Activated naive CD8-positive, alpha-beta T cell treated with anti-CD3 and anti-CD28 coated beads for 36 hours (primary cell): ENCODE measurements around the gene ELL2. TPM values are rescaled to one million over a fixed set of nuclear protein-coding genes. Genes with fewer than 3 reads are reported as not detected.
"Not testable (repeated sequence)": the region's sequence is repeated elsewhere in the genome, so short reads cannot be mapped to it uniquely, and the experiment has no call there.

Experiments used
- DNase-seq: peaks from one replicate; pipeline ENCODE4 v3.0.0; 2021
- H3K27ac Mint-ChIP-seq: one replicate; pipeline ENCODE4 v1.8.0; 2022; ENCODE audit warnings: mild to moderate bottlenecking, moderate library complexity, mixed read lengths
- H3K27me3 Mint-ChIP-seq: one replicate; pipeline ENCODE4 v1.8.0; 2022; ENCODE audit warnings: mild to moderate bottlenecking, mixed read lengths
- H3K36me3 Mint-ChIP-seq: one replicate; pipeline ENCODE4 v1.8.0; 2021; ENCODE audit warnings: mild to moderate bottlenecking, mixed read lengths
- H3K4me1 Mint-ChIP-seq: one replicate; pipeline ENCODE4 v1.8.0; 2021; ENCODE audit warnings: mixed read lengths
- H3K4me3 Mint-ChIP-seq: one replicate; pipeline ENCODE4 v1.8.0; 2022; ENCODE audit warnings: mild to moderate bottlenecking, moderate library complexity, mixed read lengths
- H3K9me3 Mint-ChIP-seq: one replicate; pipeline ENCODE4 v1.8.0; 2022; ENCODE audit warnings: mixed read lengths
- total RNA-seq, 2 experiments: library from RNA; stranded (reverse); gene quantifications; one replicate each; pipeline ENCODE4 v1.2.3, GENCODE V29; 2021

ELL2 gene
- total RNA-seq, 2 experiments from 2014 or later = 41.9 to 45.6 TPM

DNA sequence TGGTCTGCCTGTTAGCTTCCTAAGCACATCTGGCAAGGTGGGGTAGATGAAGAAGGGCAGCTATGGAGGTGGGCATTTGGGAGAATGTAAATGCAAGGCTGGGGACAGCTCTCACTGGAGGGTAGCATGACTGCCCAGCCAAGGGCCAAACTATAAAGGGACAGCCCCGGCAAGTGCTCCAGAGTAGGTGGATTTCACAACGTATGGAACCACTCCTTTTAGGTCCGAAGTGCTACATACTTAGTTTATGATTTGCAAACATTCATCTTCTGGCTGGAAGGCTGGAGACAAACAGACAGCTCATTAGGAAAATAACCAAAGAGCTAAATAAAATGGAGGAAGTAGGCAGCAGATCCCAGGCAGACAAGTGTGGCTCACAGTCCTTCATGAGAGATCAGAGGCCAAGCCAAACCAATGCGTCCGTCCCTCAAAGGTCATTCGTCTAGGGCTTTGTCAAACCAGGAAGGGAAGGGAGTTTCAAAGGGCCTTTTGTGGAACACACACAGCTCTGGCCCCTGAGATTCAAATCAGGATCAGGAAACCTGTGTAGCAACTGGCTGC, 96.6 kb downstream of the ELL2 start:
- H3K27me3 Mint-ChIP-seq = peaks cover 6% of the 10 kb centered on the region
- H3K27ac Mint-ChIP-seq = no peak overlapping the region
- H3K4me3 Mint-ChIP-seq = no peak overlapping the region
- H3K4me1 Mint-ChIP-seq = peaks cover 59% of the 10 kb centered on the region
- DNase-seq = no peak
- H3K9me3 Mint-ChIP-seq = peaks cover 8% of the 10 kb centered on the region
- H3K36me3 Mint-ChIP-seq = peaks cover 6% of the 10 kb centered on the region

DNA sequence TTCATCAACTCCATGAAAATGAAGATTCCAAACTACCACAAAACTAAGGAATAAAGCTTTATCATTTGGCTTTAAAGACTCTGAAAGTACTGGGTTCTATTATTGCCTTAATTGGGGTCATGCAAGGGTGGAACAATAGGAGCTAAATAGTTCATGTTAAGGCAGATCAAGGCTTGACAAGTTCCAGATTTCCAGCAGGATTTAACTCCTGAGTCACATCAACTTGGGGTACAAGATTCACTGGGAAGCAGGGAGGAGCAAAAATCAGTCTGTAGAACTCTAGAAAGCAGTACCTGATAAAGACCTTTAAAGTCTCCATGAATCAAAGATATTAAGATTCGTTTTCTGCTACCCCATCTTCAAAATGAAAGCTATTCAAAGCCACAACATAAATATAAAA, 97.2 kb downstream of the ELL2 start:
- no peak overlapping the region for H3K4me3 Mint-ChIP-seq
- peaks cover 56% of the 10 kb centered on the region for H3K4me1 Mint-ChIP-seq
- peaks cover 6% of the 10 kb centered on the region for H3K27me3 Mint-ChIP-seq
- peaks cover 6% of the 10 kb centered on the region for H3K36me3 Mint-ChIP-seq
- no peak overlapping the region for H3K27ac Mint-ChIP-seq
- no peak for DNase-seq
- peaks cover 8% of the 10 kb centered on the region for H3K9me3 Mint-ChIP-seq

DNA sequence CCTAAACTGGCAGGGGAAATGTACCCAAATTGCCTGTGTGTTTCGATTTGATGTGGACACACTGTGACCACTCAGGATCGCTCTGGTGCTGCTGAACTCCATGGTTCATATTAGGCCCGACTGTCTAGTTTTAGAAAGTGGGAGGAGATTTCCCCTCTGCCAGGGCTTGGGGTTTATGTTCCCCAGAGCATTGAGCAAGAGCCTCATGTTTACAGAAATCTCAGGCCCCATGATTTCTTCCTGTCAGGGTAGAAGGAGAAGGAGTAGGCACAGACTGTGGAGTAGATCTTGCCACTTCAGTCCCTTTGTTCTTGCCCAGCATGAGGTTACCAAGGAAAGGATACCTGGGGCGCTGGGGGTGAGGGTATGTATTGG, 98.3 kb downstream of the ELL2 start:
- Mint-ChIP-seq H3K4me1 (peaks cover 57% of the 10 kb centered on the region), H3K4me3 (no peak overlapping the region), H3K9me3 (peaks cover 5% of the 10 kb centered on the region), H3K36me3 (peaks cover 3% of the 10 kb centered on the region), H3K27me3 (peaks cover 6% of the 10 kb centered on the region), H3K27ac (no peak overlapping the region)
- DNase-seq = no peak

DNA sequence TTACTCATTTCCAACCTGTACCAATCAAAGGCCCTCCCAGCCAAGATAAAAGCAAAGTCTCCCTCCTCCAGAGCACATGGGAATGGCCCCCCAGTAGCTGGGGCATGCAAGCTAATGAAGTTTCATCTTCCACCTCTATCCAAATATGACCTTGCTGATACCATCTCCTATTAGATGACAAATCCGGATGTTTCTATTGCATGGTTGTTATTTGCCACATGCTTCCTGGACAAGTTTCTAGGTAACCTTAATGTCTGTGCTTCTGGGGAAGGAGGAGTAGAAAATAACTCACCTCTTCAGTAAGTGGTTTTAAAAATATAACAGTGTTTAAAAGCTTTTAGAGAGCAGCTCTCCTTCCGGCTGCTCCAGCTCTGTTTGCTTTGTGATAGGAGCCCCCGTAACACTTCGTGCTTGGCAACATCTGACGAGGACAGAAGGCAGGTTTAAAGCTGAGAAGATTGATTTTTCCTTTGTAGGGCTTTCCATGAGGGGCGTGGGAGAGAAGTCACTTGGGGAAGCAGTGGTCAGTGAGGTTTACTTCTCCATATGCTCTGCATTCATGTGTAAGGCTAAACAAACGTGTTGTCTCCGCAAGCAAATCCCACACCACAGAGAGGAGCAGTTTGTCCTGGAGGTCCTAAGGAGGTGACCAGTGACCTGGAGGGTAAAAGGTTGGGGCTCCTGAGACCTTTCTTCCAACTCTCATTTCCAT, 98.8 kb downstream of the ELL2 start:
- DNase-seq = no peak
- peak overlapping the region; percentile 1 for H3K27ac Mint-ChIP-seq
- peaks cover 59% of the 10 kb centered on the region for H3K4me1 Mint-ChIP-seq
- H3K9me3 Mint-ChIP-seq = peaks cover 3% of the 10 kb centered on the region
- peaks cover 6% of the 10 kb centered on the region for H3K27me3 Mint-ChIP-seq
- no peak overlapping the region for H3K4me3 Mint-ChIP-seq
- H3K36me3 Mint-ChIP-seq = no peaks in the 10 kb centered on the region

DNA sequence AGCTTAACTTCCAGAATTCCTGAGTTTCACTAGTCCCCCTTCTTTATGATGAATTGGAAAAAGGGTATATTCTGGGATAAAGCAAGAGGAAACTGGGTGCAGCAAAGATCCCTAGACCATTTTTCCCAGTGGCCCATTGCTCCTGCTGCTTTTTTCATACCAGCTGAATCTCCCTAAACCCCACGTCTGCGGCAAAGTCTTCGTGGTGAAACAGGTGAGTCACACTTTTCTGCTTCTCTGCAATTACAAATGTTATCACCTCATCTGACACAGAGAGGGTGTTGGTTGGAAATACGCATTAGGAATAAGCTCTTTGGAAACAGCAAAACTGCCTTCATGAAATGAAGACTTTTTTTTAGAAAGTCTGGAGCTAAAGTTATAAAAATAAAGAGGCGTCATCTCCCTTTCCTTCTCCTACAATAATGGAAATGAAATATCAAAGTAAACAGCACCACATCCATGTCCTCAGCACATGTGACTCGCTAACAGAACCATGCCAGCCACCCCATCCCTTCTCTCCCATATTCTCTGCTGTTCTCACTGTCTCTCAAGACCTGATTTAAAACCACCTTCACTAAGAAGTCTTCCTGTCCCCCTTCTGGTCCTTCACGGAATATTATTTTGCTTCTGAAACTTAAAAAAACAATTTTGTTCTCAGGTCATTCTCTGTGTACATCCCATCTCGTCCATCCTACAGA, 99.6 kb downstream of the ELL2 start:
- DNase-seq = peak; percentile 36
- Mint-ChIP-seq H3K27me3 (peaks cover 6% of the 10 kb centered on the region), H3K27ac (peak overlapping the region; percentile 1), H3K9me3 (no peaks in the 10 kb centered on the region), H3K4me1 (peaks cover 56% of the 10 kb centered on the region), H3K36me3 (no peaks in the 10 kb centered on the region), H3K4me3 (no peak overlapping the region)

DNA sequence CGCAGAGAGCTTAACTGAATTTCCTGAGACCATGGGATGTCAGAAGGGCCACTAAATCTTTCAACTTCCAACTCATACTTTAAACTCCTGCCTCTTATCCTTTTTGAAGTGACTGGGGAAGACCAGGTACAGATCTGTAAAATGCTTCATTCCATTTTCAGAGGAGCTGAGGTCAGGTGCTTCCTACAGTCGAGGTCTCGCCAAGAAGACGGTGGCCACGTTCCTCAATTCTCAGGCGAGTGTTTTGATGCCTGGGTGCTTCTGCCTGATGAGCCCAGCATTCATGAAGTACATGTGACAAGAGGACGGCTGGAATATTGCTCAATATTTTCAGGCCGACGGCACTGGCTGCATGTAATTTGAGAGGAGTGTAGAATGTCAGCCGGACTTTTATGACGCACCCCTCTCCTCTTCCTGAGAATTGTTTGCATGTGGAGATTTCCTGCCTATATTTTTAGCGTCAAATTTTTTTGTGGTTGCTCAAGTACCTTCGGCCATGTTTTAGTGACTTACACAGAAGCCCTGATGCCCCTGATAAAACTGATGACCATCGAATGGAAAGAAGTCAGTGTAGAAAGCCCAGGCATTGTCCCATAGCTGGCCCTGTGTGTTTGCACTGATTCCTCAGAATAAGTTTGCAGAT, 100.3 kb downstream of the ELL2 start:
- H3K4me1 Mint-ChIP-seq = peaks cover 52% of the 10 kb centered on the region
- DNase-seq = no peak
- H3K4me3 Mint-ChIP-seq = no peak overlapping the region
- peaks cover 6% of the 10 kb centered on the region for H3K27me3 Mint-ChIP-seq
- peak overlapping the region; percentile 8 for H3K27ac Mint-ChIP-seq
- H3K36me3 Mint-ChIP-seq = no peaks in the 10 kb centered on the region
- H3K9me3 Mint-ChIP-seq = no peaks in the 10 kb centered on the region

DNA sequence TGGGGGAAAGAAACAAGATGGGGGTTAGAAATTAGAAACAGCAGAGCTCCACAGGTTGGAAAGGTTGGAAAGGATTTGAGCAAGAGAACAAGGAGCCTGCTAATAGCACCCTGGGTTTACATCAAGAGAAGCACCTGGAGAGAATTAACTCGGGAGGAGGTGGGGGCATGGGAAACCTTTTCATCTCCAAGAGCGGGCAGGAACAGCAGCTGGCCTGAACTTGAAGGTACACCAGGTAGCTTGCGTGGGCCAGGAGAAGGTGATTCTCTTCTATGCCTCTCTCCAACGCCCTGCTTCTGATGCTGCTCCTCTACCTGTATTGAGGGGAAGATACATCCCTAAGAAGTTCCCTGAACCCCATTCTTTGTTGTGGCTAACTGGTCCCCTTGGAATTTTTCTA, 102.0 kb downstream of the ELL2 start:
- DNase-seq = no peak
- no peak overlapping the region for H3K27ac Mint-ChIP-seq
- H3K4me3 Mint-ChIP-seq = no peak overlapping the region
- peaks cover 42% of the 10 kb centered on the region for H3K4me1 Mint-ChIP-seq
- H3K36me3 Mint-ChIP-seq = no peaks in the 10 kb centered on the region
- no peaks in the 10 kb centered on the region for H3K9me3 Mint-ChIP-seq
- H3K27me3 Mint-ChIP-seq = peaks cover 6% of the 10 kb centered on the region

DNA sequence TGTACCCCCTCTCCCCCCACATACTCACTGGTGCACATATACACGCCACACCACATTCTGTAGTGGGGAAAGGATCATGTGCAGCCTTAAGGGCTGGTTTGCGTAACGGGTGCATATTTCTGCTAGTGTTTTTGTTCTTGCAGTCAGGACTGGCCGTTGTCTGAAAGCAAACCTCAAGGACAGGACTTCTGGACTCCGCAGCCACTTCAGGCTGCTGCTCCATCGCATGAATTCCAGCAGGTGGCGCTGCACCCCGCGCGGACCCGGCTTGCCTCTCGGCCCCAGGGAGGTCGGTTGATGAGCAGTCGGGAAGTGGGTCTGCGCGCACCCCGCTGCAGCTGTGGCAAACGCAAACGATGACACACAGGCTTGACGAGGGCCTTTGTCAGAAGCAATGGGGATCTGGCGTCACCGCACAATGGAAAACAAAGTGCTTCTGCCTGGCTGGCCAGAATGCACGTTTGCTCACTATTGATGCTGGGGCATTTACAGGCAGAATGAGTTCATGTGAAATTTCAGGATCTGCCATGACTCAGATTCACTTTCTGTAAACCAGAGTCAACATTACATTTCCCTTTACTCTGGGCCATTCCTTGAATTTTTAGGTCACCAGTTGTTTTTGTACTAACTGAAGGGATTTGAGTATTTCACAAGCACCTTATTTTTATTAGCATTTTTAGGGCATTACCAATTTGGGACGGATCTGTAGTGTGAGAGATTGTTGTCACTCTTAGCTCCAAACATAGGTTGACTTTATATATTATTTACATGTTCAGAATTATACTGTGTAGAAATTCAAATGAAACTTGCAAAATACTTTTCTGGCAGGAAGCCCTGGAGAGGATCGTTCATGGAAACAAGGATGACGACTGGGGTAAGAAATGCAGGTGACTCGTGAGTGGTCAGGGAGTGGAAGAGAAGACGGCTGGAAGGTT, 102.7 kb downstream of the ELL2 start:
- Mint-ChIP-seq H3K27ac (peak overlapping the region; percentile 60), H3K4me1 (peaks cover 42% of the 10 kb centered on the region), H3K27me3 (peaks cover 6% of the 10 kb centered on the region), H3K36me3 (no peaks in the 10 kb centered on the region), H3K4me3 (no peak overlapping the region), H3K9me3 (no peaks in the 10 kb centered on the region)
- peak; percentile 91 for DNase-seq

DNA sequence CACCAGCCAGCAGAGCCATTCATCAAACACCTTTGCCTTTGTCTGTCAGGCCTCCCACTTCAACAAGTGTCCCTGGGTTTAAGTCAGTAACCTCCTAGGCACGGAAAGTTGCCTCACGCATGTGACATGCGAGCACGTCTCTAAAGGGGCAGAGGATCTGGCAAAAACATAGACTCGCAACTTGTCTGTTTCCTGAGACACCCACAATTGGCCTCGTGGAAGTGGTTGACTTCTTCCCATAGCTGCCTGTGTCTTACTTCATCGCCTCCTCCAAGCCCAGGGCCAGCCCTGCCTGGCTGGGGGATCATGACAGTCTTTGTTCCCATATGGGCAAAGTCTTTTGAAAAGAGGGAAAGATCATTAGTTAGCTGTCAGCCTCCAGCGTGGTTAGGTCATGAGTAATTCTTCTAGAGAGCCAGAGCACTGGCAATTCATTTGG, 103.6 kb downstream of the ELL2 start:
- no peaks in the 10 kb centered on the region for H3K9me3 Mint-ChIP-seq
- H3K36me3 Mint-ChIP-seq = no peaks in the 10 kb centered on the region
- H3K27ac Mint-ChIP-seq = no peak overlapping the region
- peaks cover 42% of the 10 kb centered on the region for H3K4me1 Mint-ChIP-seq
- DNase-seq = no peak
- peaks cover 6% of the 10 kb centered on the region for H3K27me3 Mint-ChIP-seq
- no peak overlapping the region for H3K4me3 Mint-ChIP-seq

DNA sequence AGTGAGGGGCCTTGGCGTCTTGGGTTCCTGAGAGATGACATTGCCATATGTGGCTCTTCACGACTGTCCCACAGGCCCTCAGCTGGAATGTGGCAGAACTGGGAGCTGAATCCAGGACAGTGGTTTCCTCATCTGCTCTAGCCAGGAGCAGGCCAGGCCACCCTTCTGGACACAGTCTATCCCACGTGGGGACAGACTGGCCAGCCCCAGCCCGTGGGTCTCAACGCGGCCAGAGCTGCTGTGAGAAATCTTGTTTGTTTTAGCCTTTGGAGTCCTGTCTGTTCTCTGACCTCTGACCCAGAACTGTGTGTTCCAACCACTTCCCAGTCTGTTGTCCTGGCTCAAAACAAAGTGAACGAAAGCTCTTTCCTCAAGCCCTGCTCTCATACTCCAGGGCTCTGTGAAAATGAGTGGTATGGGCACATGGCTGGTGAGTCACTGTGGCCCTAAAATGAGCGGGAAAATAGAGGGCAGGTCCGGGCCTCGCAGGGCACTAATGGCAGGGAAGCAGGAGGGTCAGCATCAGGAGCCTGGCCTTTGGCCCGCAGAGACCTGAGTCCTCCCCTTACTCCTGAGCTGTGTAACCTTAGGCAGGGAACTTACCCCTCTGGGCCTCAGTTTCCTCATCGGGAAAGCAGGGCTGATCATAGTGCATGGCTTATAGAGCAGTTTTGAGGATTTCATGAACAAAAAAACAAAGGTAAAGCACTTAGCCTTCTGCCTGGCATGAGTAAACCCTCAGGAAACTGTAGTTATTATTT, 104.3 kb downstream of the ELL2 start:
- H3K4me1 Mint-ChIP-seq = peaks cover 35% of the 10 kb centered on the region
- H3K36me3 Mint-ChIP-seq = no peaks in the 10 kb centered on the region
- peaks cover 6% of the 10 kb centered on the region for H3K27me3 Mint-ChIP-seq
- no peak overlapping the region for H3K4me3 Mint-ChIP-seq
- no peak for DNase-seq
- H3K9me3 Mint-ChIP-seq = no peaks in the 10 kb centered on the region
- no peak overlapping the region for H3K27ac Mint-ChIP-seq

DNA sequence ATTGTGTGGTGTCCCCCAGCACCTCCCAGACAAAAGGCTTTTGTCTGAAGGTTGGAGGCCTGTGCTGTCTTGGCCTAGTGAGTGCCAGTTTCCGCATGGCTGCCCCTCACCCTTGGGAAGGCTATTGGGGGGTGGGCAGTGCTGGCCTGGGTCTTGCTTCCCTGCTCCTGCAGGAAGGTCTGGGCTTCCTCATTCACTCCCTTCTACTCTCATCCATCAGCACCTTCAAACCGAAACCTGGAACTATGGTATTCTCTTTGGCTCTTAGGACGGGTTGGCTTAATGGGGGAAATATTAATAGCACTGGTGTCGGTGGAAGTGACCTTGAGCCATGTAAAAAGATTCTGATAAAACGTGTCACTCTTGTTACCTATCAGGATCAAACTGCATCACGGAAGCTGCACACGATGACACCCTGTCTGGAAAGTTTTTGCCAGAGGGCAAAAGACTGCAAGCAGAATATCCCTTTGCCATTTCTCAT, 105.1 kb downstream of the ELL2 start:
- H3K27me3 Mint-ChIP-seq = peaks cover 6% of the 10 kb centered on the region
- peaks cover 27% of the 10 kb centered on the region for H3K4me1 Mint-ChIP-seq
- H3K27ac Mint-ChIP-seq = no peak overlapping the region
- no peak overlapping the region for H3K4me3 Mint-ChIP-seq
- no peaks in the 10 kb centered on the region for H3K36me3 Mint-ChIP-seq
- DNase-seq = no peak
- no peaks in the 10 kb centered on the region for H3K9me3 Mint-ChIP-seq

DNA sequence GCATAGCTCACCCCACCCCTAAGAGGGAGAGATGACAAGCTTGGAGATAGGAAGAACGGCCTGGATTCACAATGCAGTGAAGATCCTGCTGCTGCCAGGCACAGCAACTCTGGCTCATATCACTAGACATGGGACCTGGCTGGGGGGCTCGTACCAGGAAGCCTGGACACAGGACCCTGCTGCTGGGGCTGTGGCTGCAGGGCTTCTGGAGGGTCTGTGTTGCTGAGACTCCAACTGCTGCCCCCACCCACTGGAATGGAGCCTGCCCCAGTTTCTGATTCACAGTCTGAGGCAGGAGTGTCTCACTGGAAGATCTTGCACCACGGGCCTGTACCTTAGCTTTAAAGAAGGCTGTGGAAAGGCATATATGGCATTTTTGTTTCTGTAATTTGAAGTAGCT, 108.2 kb downstream of the ELL2 start:
- no peaks in the 10 kb centered on the region for H3K9me3 Mint-ChIP-seq
- no peak overlapping the region for H3K27ac Mint-ChIP-seq
- H3K36me3 Mint-ChIP-seq = no peaks in the 10 kb centered on the region
- H3K27me3 Mint-ChIP-seq = no peaks in the 10 kb centered on the region
- no peak for DNase-seq
- no peak overlapping the region for H3K4me3 Mint-ChIP-seq
- H3K4me1 Mint-ChIP-seq = peaks cover 6% of the 10 kb centered on the region

DNA sequence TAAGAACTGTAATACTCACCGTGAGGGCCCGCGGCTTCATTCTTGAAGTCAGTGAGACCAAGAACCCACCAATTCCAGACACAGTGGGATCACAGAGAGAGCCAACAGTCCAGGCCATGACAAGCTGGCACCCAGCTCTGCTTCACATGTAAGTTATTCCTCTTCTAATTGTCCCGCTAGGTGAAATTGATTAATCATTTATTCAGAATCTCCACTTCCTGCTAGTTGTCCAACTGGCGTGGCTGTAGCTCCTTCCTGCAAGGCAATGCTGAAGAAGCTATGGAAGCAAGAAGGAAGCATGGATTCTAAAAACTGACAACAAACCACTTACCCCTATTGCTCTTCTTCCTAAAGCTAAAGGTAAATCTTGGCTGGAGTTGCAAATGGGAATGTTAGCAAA, 109.1 kb downstream of the ELL2 start:
- Mint-ChIP-seq H3K4me1 (no peaks in the 10 kb centered on the region), H3K27ac (no peak overlapping the region), H3K36me3 (no peaks in the 10 kb centered on the region), H3K4me3 (no peak overlapping the region), H3K27me3 (no peaks in the 10 kb centered on the region), H3K9me3 (no peaks in the 10 kb centered on the region)
- no peak for DNase-seq

DNA sequence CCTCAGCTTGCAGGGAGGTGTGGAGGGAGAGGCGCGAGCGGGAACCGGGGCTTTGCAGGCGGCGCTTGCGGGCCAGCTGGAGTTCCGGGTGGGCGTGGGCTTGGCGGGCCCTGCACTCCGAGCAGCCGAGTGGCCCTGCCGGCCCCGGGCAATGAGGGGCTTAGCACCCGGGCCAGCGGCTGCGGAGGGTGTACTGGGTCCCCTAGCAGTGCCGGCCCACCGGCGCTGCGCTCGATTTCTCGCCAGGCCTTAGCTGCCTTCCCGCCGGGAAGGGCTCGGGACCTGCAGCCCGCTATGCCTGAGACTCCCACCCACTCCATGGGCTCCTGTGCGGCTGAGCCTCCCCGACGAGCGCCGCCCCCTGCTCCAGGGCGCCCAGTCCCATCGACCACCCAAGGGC, 110.5 kb downstream of the ELL2 start:
- DNase-seq = not testable (repeated sequence)

More for the DNA sequence above, 110.5 kb downstream of the ELL2 start:
- H3K27me3 Mint-ChIP-seq, H3K27ac Mint-ChIP-seq, H3K4me3 Mint-ChIP-seq, H3K4me1 Mint-ChIP-seq, H3K36me3 Mint-ChIP-seq, H3K9me3 Mint-ChIP-seq: not testable (repeated sequence)
